ENCODE measurements around the gene MAST3. TPM values are rescaled to one million over a fixed set of nuclear protein-coding genes. Genes with fewer than 3 reads are reported as not detected.

Gene MAST3
- total and polyA plus RNA-seq, 2 of the 8 experiments (the other 6 are each of a cell fraction or from before 2014, with no cell fraction given), result 3.4 to 9.0 TPM

GRCh38 chr19:18114483-18114882 is 16.9 kb downstream of the MAST3 start:
- Histone ChIP-seq H3K79me1 (ENCODE audit: low read depth, low read length) (0 out of 2 replicates have a peak, but pooled peaks cover 5% of the 10 kb centered on the region), H3K56ac (replicated peaks; ENCODE audit: insufficient read length, low read depth, low read length) (no peak overlapping the region), H3K23me2 (ENCODE audit: low read depth, low read length) (peaks cover 16% of the 10 kb centered on the region), H3K4me2 (ENCODE audit: insufficient read depth in 1 of 2, low read depth in 2 of 2, low read length in 2 of 2) (no peak overlapping the region), H4K5ac (ENCODE audit: insufficient read length, low read depth, low read length) (no peak overlapping the region), H3K9ac (replicated peaks in 1 of 4; ENCODE audit: extremely low read depth in 1 of 4, low read depth in 3 of 4, low read length in 3 of 4) (no peak overlapping the region), H2BK12ac (ENCODE audit: low read depth, low read length) (no peak overlapping the region), H3K36me3 (ENCODE audit: control insufficient read depth in 2 of 4, insufficient read depth in 4 of 4, low read length in 3 of 4) (no peaks in the 10 kb centered on the region), H3K4ac (replicated peaks; ENCODE audit: insufficient read length, low read depth, low read length) (no peak overlapping the region), H3K4me1 (replicated peaks in 1 of 4; ENCODE audit: control insufficient read depth in 3 of 4, insufficient read depth in 4 of 4, low read length in 3 of 4) (peaks cover 3 to 17% (median 7%) of the 10 kb centered on the region in 4 experiments), H3K23ac (ENCODE audit: insufficient read length) (no peak overlapping the region), H3K27me3 (replicated peaks in 1 of 4; ENCODE audit: control insufficient read depth in 3 of 4, extremely low read depth in 1 of 4, insufficient read depth in 3 of 4, low read length in 3 of 4) (peaks cover 0 to 3% (median 2%) of the 10 kb centered on the region in 4 experiments; a peak in 3 of 7 replicates), H2AK5ac (ENCODE audit: low read depth, low read length) (no peak overlapping the region), H4K20me1 (replicated peaks in 1 of 2; ENCODE audit: control insufficient read depth in 1 of 2, insufficient read depth in 2 of 2, low read length in 2 of 2) (peaks cover 0 to 3% of the 10 kb centered on the region in 2 experiments), H3K79me2 (ENCODE audit: control insufficient read depth in 1 of 2, insufficient read depth in 2 of 2, low read length in 2 of 2) (peaks cover 0 to 5% of the 10 kb centered on the region in 2 experiments; a peak in 1 of 4 replicates), H3K27ac (ENCODE audit: low read depth, low read length) (no peak overlapping the region), H4K91ac (replicated peaks; ENCODE audit: insufficient read length, low read length) (no peak overlapping the region), H2AFZ (ENCODE audit: low read length) (no peak overlapping the region), H3K18ac (ENCODE audit: extremely low read depth, low read length) (no peak overlapping the region), H3K9me3 (ENCODE audit: insufficient read depth in 2 of 2, low read depth in 1 of 2, low read length in 1 of 2) (no peaks in the 10 kb centered on the region), H2BK120ac (replicated peaks; ENCODE audit: low read depth, low read length) (no peak overlapping the region), H3K4me3 (ENCODE audit: extremely low read depth in 1 of 4, insufficient read depth in 2 of 4, low read depth in 3 of 4, low read length in 4 of 4) (no peak overlapping the region), H2BK15ac (ENCODE audit: low read length) (no peak overlapping the region), H3K14ac (ENCODE audit: insufficient read length) (no peak overlapping the region), H4K8ac (ENCODE audit: extremely low read depth, insufficient read depth, low read length) (no peak overlapping the region), H2BK20ac (ENCODE audit: low read length) (no peak overlapping the region), H2BK5ac (ENCODE audit: low read depth, low read length) (no peak overlapping the region)
- CTCF ChIA-PET (ENCODE audit: partially characterized antibody), result interaction anchor here (1.3 to 4.1 kb wide), 4 partner anchors 51 to 139 kb away, joined by 3 to 26 read pairs (median 6); no protein-coding TSS in a partner anchor
- DNase-seq (ENCODE audit: low read depth in 1 of 2, low spot score in 2 of 2), result no peak
- WGBS, 2 experiments (ENCODE audit: extremely low coverage in 1 of 2, insufficient coverage in 1 of 2, insufficient read length in 1 of 2, insufficient replicate concordance in 2 of 2, low coverage in 1 of 2, low lambda C conversion rate in 2 of 2, missing lambda C conversion rate in 1 of 2), result 93% methylated on average over 4 of the region's 4 CpGs; no CpG with 5 or more reads in 1 of the 2 experiments
- POLR2A ChIA-PET (ENCODE audit: partially characterized antibody), result no interaction called here
- TF ChIP-seq FOSL1 (IDR thresholded peaks at IDR 0.05; ENCODE audit: insufficient read depth, low read depth, low read length), result no peak
- no peak for TF ChIP-seq POU5F1 (IDR thresholded peaks at IDR 0.05; ENCODE audit: low read depth, low read length)
- no peak for TF ChIP-seq NRF1 (IDR thresholded peaks at IDR 0.05; ENCODE audit: low read depth, low read length)
- TF ChIP-seq SIRT6 (IDR thresholded peaks at IDR 0.05; ENCODE audit: low read length), result no peak
- no peak for TF ChIP-seq TEAD4 (IDR thresholded peaks at IDR 0.05; ENCODE audit: low read depth, low read length)
- no peak for TF ChIP-seq BRCA1 (IDR thresholded peaks at IDR 0.05; ENCODE audit: low read depth, low read length)
- TF ChIP-seq SP2 (IDR thresholded peaks at IDR 0.05; ENCODE audit: low read length), result no peak
- TF ChIP-seq JUND (IDR thresholded peaks at IDR 0.05; ENCODE audit: low read length), result no peak
- TF ChIP-seq CHD1 (IDR thresholded peaks at IDR 0.05; ENCODE audit: low read depth, low read length), result no peak
- no peak for TF ChIP-seq CEBPB (IDR thresholded peaks at IDR 0.05; ENCODE audit: low read depth, low read length)
- TF ChIP-seq, protein P1, sequence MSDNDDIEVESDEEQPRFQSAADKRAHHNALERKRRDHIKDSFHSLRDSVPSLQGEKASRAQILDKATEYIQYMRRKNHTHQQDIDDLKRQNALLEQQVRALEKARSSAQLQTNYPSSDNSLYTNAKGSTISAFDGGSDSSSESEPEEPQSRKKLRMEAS (IDR thresholded peaks at IDR 0.05), result no peak
- FAIRE-seq, result no peak

Data from H1 (cell line).